GM20431 (cell line): ENCODE measurements around the gene CMIP.

Experiments used
- in situ Hi-C: fragments of 300-500 bp; cut with MseI, MboI; formaldehyde crosslinking; loops from one replicate; pipeline ENCODE4 v1.15.0; 2020; ENCODE audit warnings: low sequenced_read_pairs; ENCODE audit not compliant: unreplicated experiment

CMIP gene

DNA sequence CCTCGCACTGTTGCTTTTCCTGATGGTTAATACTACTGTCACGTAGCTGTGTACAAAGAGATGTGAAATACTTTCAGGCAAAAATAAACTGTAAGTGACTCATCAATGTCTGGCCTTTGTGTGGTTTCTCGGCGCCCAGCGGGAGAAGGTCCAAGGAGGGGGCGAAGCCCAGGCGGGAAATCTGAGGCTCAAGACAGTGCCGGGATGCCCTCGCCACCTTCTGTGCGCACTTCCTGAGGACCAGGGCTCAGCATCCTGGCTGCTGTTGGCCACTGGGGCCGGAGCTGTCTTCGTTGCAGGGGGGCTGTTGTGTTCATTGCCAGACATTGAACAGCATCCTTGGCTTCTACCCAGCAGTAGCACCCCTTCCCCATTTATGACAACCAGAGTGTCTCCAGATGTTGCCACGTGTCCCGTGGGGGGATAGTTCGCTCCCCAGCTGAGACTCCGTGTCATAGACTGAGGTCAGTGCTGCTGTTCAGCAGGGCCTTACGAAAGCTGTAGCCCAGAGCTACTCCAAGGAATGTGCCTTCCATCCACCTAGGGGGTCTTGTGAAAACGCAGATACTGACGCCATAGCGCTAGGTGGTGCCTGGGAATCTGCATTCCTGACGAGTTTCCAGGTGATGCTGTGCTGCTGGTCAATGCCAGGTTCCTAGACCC is 267.2 kb downstream of the CMIP start:
- in situ Hi-C loops, result loop anchor here (10.0 to 25.0 kb wide), 2 partner anchors 99 to 327 kb away; no protein-coding TSS in a partner anchor

- in situ Hi-C loops, result loop anchor here (10.0 to 25.0 kb wide), 2 partner anchors 100 to 328 kb away; no protein-coding TSS in a partner anchor
Measured at GRCh38 chr16:81712681-81713080, 268.1 kb downstream of the CMIP start.

- in situ Hi-C loops, result loop anchor here (10.0 to 25.0 kb wide), 2 partner anchors 101 to 329 kb away; no protein-coding TSS in a partner anchor
Measured at GRCh38 chr16:81713295-81713772, 268.7 kb downstream of the CMIP start.

DNA sequence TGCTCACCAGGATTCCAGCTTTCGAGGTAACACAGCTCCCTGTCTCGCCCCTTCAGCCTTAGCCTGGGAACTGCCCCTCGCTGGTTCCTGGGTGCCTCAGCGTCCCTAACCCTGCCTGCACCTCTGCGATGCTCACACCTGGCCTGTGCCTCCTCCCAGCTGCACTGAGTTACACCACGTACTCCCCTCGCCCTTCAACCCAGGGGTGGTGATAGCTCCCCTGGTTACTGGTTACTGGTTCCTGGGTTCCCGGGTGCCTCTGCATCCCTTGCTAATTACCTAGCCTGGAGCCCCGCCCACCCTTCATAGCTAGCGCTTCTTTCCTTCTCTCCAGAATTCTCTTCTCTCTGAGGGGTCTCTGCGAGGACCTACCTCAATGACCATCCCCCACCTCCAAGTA is 269.2 kb downstream of the CMIP start:
- in situ Hi-C loops, result loop anchor here (10.0 to 25.0 kb wide), 2 partner anchors 101 to 329 kb away; no protein-coding TSS in a partner anchor

GRCh38 chr16:81714583-81714982 is 270.0 kb downstream of the CMIP start:
- in situ Hi-C loops, result loop anchor here (10.0 to 25.0 kb wide), 2 partner anchors 102 to 330 kb away; no protein-coding TSS in a partner anchor

DNA sequence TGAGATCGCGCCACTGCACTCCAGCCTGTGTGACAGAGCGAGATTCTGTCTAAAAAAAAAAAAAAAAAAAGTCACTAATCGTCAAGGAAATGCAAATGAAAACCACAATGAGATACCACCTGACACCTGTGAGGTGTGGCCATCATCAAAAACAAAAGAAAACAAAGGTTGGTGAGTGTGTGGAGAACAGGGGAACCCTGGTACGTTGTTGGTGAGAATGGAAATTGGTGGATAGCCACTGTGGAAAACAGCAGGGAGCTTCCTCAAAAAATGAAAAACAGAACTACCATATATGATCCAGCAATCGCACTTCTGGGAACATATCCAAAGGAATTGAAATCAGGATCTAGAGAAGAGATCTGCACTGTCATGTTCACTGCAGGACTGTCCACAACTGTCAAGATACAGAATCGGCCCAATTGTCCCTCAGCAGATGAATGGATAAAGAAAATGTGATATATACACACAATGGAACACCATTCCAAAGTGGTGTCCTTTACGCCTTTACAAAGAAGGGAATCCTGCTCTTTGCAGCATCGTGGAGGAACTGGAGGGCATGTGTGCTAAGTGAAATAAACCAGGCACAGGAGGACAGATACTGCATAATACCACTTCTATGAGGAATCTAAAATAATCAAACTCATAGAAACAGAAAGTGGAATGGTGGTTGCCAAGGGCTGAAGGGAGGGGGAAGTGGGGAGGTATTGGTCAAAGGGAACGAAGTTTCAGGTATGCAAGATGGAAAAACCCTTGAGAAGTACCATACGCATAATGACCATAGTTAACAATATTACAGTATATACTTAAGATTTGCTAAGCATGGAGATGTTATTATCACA is 271.0 kb downstream of the CMIP start:
- in situ Hi-C loops, result loop anchor here (10.0 to 25.0 kb wide), 2 partner anchors 103 to 331 kb away; no protein-coding TSS in a partner anchor

GRCh38 chr16:81716478-81717225 is 272.0 kb downstream of the CMIP start:
- in situ Hi-C loops, result loop anchor here (10.0 to 25.0 kb wide), 2 partner anchors 104 to 332 kb away; no protein-coding TSS in a partner anchor

GRCh38 chr16:81717662-81718189 is 273.1 kb downstream of the CMIP start:
- in situ Hi-C loops, result loop anchor here (10.0 to 25.0 kb wide), 2 partner anchors 105 to 333 kb away; no protein-coding TSS in a partner anchor

DNA sequence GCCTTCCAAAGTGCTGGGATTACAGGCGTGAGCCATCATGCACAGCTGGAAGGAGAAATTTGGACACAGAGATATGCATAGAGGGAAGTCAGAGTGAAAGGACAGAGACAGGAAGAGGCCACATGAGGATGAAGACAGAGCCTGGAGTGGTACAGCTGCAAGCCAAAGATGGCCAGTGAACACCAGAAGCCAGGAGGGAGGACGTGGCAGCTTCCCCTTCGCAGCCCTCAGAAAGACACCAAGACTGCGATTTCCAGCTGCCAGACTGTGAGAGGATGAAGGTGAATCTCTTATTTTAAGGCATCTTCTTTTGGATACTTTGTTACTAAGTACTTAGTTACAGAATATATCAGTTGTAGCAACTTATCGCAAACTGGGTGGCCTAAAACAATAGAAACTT is 274.0 kb downstream of the CMIP start:
- in situ Hi-C loops, result loop anchor here (10.0 to 25.0 kb wide), 2 partner anchors 106 to 334 kb away; no protein-coding TSS in a partner anchor

GRCh38 chr16:81719993-81720392 is 275.4 kb downstream of the CMIP start:
- in situ Hi-C loops, result loop anchor here (10.0 to 25.0 kb wide), 2 partner anchors 108 to 335 kb away; no protein-coding TSS in a partner anchor

DNA sequence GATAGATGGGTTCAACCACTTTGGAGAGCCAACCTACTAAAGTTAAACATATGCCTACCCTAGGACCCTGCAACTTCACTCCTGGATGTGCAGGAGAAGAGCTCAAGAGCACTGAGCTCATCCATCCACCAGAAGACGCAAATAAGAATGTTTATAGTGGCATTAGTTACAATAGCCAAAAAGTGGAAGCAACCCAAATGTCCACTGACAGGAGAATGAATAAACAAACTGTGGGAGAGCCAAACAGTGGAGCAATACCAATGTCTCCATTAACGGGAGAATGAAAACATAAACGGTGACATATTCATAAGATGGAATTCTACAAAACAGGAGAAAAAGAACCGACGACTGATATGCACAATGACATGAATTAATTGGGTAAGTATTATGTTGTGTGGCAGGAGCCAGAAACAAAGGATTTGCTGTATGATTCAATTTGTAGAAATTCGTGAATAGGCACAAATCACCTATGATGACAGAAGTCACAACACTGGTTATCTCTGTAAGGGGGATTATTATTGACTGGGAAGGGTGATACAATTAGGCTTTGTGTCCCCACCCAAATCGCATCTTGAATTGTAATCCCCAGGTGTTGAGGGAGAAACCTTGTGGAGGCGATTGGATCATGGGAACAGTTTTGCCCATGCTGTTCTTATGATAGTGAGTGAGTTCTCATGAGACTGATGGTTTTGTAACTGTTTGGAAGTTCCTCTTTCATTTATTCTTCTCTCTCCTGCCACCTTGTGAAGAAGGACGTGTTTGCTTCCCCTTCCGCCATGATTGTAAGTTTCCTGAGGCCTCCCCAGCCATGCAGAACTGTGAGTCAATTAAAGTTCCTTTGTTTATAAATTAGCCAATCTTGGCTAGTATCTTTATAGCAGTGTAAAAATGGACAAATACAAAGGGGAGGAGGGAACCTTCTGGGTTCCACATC is 276.6 kb downstream of the CMIP start:
- in situ Hi-C loops, result loop anchor here (25.0 kb wide), 1 partner anchor 109 kb away; no protein-coding TSS in a partner anchor

GRCh38 chr16:81723098-81723723 is 278.6 kb downstream of the CMIP start:
- in situ Hi-C loops, result loop anchor here (25.0 kb wide), 1 partner anchor 111 kb away; no protein-coding TSS in a partner anchor

- in situ Hi-C loops, result no loop called here
Measured at GRCh38 chr16:81728435-81728834, 283.8 kb downstream of the CMIP start.

DNA sequence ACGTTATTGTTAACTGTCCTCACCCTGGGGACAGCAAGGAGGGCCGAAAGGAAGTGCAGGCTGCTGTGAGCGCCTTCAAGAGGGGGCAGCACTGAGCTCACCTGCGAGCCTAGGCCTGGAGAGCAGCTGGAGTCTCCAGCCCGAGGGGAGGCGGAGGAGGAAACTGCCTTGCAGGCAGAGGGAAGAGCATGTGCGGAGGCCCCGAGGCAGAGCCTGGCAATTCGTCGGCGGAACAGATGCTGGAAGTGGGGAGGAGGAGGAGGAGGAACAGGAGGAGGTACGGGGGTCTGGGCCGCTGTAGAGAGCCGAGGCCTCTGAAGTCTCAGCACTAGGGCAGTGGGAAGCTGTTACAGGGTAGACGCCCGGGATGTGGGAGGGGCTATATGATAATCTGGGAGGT is 284.8 kb downstream of the CMIP start:
- in situ Hi-C loops, result no loop called here

DNA sequence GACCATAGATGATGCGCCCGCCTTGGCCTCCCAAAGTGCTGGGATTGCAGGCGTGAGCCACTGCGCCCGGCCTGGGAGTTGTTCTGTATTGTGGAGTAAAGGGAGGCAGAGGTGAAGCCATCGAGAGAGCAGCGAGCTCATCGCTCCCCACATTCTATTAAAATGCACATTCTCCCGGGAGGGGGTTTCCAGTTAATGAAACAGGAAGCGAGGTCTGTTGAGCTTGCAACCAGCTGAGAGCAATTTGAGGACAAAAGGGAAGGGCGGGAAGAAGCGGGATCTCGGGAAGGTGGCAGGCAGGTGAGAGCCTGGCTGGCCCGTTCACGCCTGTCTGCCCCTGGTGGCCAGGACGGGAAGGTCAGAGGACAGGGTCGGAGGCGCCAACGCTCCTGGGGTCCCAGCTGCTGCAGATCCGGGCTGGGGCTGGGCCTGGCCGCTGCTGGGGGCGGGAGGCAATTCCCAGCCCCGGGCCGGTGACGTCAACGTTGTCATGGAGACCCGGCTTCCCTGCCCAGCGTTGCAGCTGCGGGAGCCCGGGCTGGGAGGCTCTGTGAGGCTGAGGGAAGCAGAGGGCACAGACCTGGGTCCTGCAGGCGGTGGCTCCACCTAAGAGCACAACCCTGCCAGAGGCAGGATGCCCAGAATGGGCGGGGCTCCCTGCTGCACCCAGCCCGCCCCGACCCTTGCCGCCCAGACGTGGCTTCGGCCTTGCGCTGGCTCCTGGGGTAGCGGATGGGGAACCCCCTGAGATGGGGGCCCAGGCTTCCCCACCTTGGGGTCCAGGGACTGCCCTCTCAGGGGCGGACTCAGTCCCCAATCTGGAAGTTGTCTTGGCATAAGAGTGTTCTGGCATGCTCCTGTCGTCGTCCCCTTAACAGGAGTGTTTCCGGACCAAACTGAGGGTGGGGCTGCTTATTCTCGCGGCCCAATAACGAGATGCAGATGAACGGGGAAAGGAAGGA is 285.8 kb downstream of the CMIP start:
- in situ Hi-C loops, result loop anchor here (10.0 kb wide), 1 partner anchor 326 kb away; no protein-coding TSS in a partner anchor

- in situ Hi-C loops, result loop anchor here (10.0 kb wide), 1 partner anchor 327 kb away; no protein-coding TSS in a partner anchor
Measured at GRCh38 chr16:81731649-81732048, 287.0 kb downstream of the CMIP start.
